PFSK-1 (cell line): ENCODE data around the gene MYL5.

Source experiments
- POLR2AphosphoS5 ChIP-seq: IDR thresholded peaks from 2 replicates; pipeline ENCODE4 v1.6.1; 2012; ENCODE audit warnings: low read depth, mild to moderate bottlenecking, control low read depth, low read length, moderate library complexity
- REST ChIP-seq, 2 experiments: IDR thresholded peaks; 2 replicates each; pipeline versions ENCODE4 v1.6.1 to v1.8.0; 2011 to 2012; ENCODE audit warnings: low read depth in 2 of 2, low read length in 2 of 2, control low read depth in 1 of 2, inconsistent platforms in 1 of 2, mild to moderate bottlenecking in 1 of 2, moderate library complexity in 1 of 2; ENCODE audit not compliant: insufficient read depth in 1 of 2
- SIN3A ChIP-seq: IDR thresholded peaks from 2 replicates; pipeline ENCODE4 v1.6.1; 2012; ENCODE audit warnings: mild to moderate bottlenecking, low read length, moderate library complexity, borderline replicate concordance; ENCODE audit not compliant: insufficient read depth

- no peak for TF ChIP-seq REST (IDR thresholded peaks at IDR 0.05; ENCODE audit: insufficient read depth in 1 of 2, low read depth in 2 of 2, low read length in 2 of 2)
- TF ChIP-seq POLR2AphosphoS5, result no peak
- no peak for TF ChIP-seq SIN3A
These were observed 45.9 kb downstream of the MYL5 start for GRCh38 chr4:720111-720860.
